GM23338 (cell line): Measurements from ENCODE around the gene CAD. TPM values are rescaled to one million over a fixed set of nuclear protein-coding genes. Genes with fewer than 3 reads are reported as not detected.

Experiments
- ATAC-seq: fragments of 200-7000 bp; cut with Tn5 transposase; 3 replicates; pipeline ENCODE4 v1.9.1; 2020
- DNase-seq: peaks from one replicate; pipeline ENCODE4 v3.0.0-alpha.2; 2015; ENCODE audit warnings: low spot score
- H2AFZ ChIP-seq: fragments of 200-600 bp; sonication (generic); 2 replicates; pipeline ENCODE4 v1.8.0; 2016; ENCODE audit warnings: antibody characterized with exemption, mild to moderate bottlenecking, moderate library complexity
- H3F3A ChIP-seq: fragments of 200-600 bp; sonication (generic); replicated peaks from 2 replicates; pipeline ENCODE4 v1.8.0; 2017; ENCODE audit warnings: antibody characterized with exemption, mixed run types, low read depth
- H3K27ac ChIP-seq: fragments of 200-600 bp; sonication (generic); 2 replicates; pipeline ENCODE4 v1.6.1; 2016; ENCODE audit warnings: low read depth
- H3K27me3 ChIP-seq: fragments of 200-600 bp; sonication (generic); 2 replicates; pipeline ENCODE4 v1.8.0; 2016; ENCODE audit warnings: mild to moderate bottlenecking, mixed run types, moderate library complexity; ENCODE audit not compliant: insufficient read depth
- H3K36me3 ChIP-seq: fragments of 200-600 bp; sonication (generic); 2 replicates; pipeline ENCODE4 v1.8.0; 2016; ENCODE audit warnings: mild to moderate bottlenecking; ENCODE audit not compliant: insufficient read depth
- H3K4me1 ChIP-seq: fragments of 200-600 bp; sonication (generic); 2 replicates; pipeline ENCODE4 v1.8.0; 2016; ENCODE audit warnings: mild to moderate bottlenecking, moderate library complexity; ENCODE audit not compliant: insufficient read depth
- H3K4me2 ChIP-seq: fragments of 200-600 bp; sonication (generic); 2 replicates; pipeline ENCODE4 v1.7.1; 2017; ENCODE audit warnings: mixed run types
- H3K4me3 ChIP-seq: fragments of 200-600 bp; sonication (generic); 2 replicates; pipeline ENCODE4 v1.6.1; 2016; ENCODE audit warnings: mixed run types
- H3K79me2 ChIP-seq: fragments of 200-600 bp; sonication (generic); replicated peaks from 2 replicates; pipeline ENCODE4 v1.8.0; 2017; ENCODE audit warnings: mild to moderate bottlenecking; ENCODE audit not compliant: insufficient read depth
- H3K9me2 ChIP-seq: fragments of 200-600 bp; sonication (generic); 2 replicates; pipeline ENCODE4 v1.8.0; 2017; ENCODE audit not compliant: insufficient read depth
- H4K20me1 ChIP-seq: fragments of 200-600 bp; sonication (generic); replicated peaks from 2 replicates; pipeline ENCODE4 v1.8.0; 2017; ENCODE audit warnings: mild to moderate bottlenecking; ENCODE audit not compliant: insufficient read depth
- H3K27ac Mint-ChIP-seq: 2 replicates; pipeline ENCODE4 v1.8.0; 2020; ENCODE audit warnings: inconsistent platforms, mild to moderate bottlenecking, moderate library complexity, mixed read lengths
- H3K27me3 Mint-ChIP-seq: 3 replicates; pipeline ENCODE4 v1.8.0; 2022; ENCODE audit warnings: low read depth, mild to moderate bottlenecking, moderate library complexity, mixed read lengths, inconsistent platforms; ENCODE audit not compliant: insufficient read depth, poor library complexity
- H3K36me3 Mint-ChIP-seq: 3 replicates; pipeline ENCODE4 v1.8.0; 2021; ENCODE audit warnings: low read depth, mild to moderate bottlenecking, inconsistent platforms, moderate library complexity, mixed read lengths
- H3K4me1 Mint-ChIP-seq: 3 replicates; pipeline ENCODE4 v1.8.0; 2020; ENCODE audit warnings: mild to moderate bottlenecking, inconsistent platforms, mixed read lengths
- H3K4me3 Mint-ChIP-seq: 3 replicates; pipeline ENCODE4 v1.8.0; 2021; ENCODE audit warnings: moderate library complexity, mild to moderate bottlenecking, inconsistent platforms, mixed read lengths
- H3K9me3 Mint-ChIP-seq: 3 replicates; pipeline ENCODE4 v1.8.0; 2020; ENCODE audit warnings: moderate library complexity, mild to moderate bottlenecking, inconsistent platforms, mixed read lengths
- JUNB ChIP-seq: IDR thresholded peaks from one replicate; pipeline ENCODE4 v1.6.1; 2016; ENCODE audit warnings: antibody characterized with exemption; ENCODE audit not compliant: unreplicated experiment
- REST ChIP-seq: IDR thresholded peaks from one replicate; pipeline ENCODE4 v1.6.1; 2018; ENCODE audit warnings: antibody characterized with exemption; ENCODE audit not compliant: unreplicated experiment
- STAT1 ChIP-seq: IDR thresholded peaks from one replicate; pipeline ENCODE4 v1.6.1; 2016; ENCODE audit warnings: antibody characterized with exemption; ENCODE audit not compliant: unreplicated experiment
- ZNF114 ChIP-seq: fragments of 250-450 bp; sonication (Bioruptor Pico); IDR thresholded peaks from 2 replicates; pipeline ENCODE4 v1.5.0; 2020; ENCODE audit warnings: mild to moderate bottlenecking, moderate library complexity
- ZNF331 ChIP-seq: fragments of 250-450 bp; sonication (Bioruptor Pico); IDR thresholded peaks from 2 replicates; pipeline ENCODE4 v1.5.0; 2020; ENCODE audit warnings: low read depth, mild to moderate bottlenecking, moderate library complexity
- ZNF462 ChIP-seq: fragments of 250-450 bp; sonication (Bioruptor Pico); IDR thresholded peaks from 2 replicates; pipeline ENCODE4 v1.5.0; 2020; ENCODE audit warnings: mild to moderate bottlenecking, moderate library complexity
- polyA plus RNA-seq: library from polyadenylated mRNA; unstranded; fragments of >200 nt; fragmentation: Nextera tagmentation; extraction: Ambion mirVana; gene quantifications from 2 replicates; pipeline ENCODE4 v1.2.1, GENCODE V29; 2016
- total RNA-seq: library from RNA; depleted of rRNA; stranded (reverse); fragments of >200 nt; shearing (Covaris generic); gene quantifications from 2 replicates; pipeline ENCODE4 v1.2.3, GENCODE V29; 2014

CAD gene
- total and polyA plus RNA-seq, 2 experiments from 2014 or later = 38.1 to 147 TPM

GRCh38 chr2:27218614-27219013 is 1.4 kb downstream of the CAD start (continued):
- TF ChIP-seq ZNF462 (CRISPR knock-in tag) = no peak
- TF ChIP-seq JUNB = no peak
- TF ChIP-seq ZNF114 (CRISPR knock-in tag) = no peak
- TF ChIP-seq ZNF331 (CRISPR knock-in tag) = no peak

- H3K4me1 Mint-ChIP-seq = peaks cover 25% of the 10 kb centered on the region
- peaks cover 7% of the 10 kb centered on the region for H3K27me3 Mint-ChIP-seq
- DNase-seq = no peak
- H3F3A ChIP-seq = peaks cover 18% of the 10 kb centered on the region; the same call in 1 of the 2 replicates
- no peaks in the 10 kb centered on the region for H3K9me2 ChIP-seq
- H3K36me3 ChIP-seq = peaks cover 43% of the 10 kb centered on the region
- peak overlapping the region; percentile 97; the same call in 1 of the 2 replicates for H3K27ac ChIP-seq
- peak overlapping the region; percentile 97; the same call in 2 of the 3 replicates for H3K4me3 Mint-ChIP-seq
- H2AFZ ChIP-seq = no peak overlapping the region
- H3K36me3 Mint-ChIP-seq = peaks cover 88% of the 10 kb centered on the region
- H3K4me1 ChIP-seq = peaks cover 10% of the 10 kb centered on the region; the same call in 1 of the 2 replicates
- H3K27ac Mint-ChIP-seq = no peak overlapping the region
- no peak overlapping the region for H3K4me2 ChIP-seq
- ATAC-seq = no peak
- no peaks in the 10 kb centered on the region for H3K27me3 ChIP-seq
- H3K9me3 Mint-ChIP-seq = no peaks in the 10 kb centered on the region
- peaks cover 10% of the 10 kb centered on the region; the same call in 1 of the 2 replicates for H4K20me1 ChIP-seq
- H3K4me3 ChIP-seq = no peak overlapping the region
- H3K79me2 ChIP-seq = peaks cover 22% of the 10 kb centered on the region
- TF ChIP-seq REST = no peak
- no peak for TF ChIP-seq ZNF462 (CRISPR knock-in tag)
- TF ChIP-seq STAT1 = no peak
These were observed 1.9 kb downstream of the CAD start for GRCh38 chr2:27219091-27219490.
